H9 (cell line): Measurements from ENCODE around the gene CEP131. TPM values are rescaled to one million over a fixed set of nuclear protein-coding genes. Genes with fewer than 3 reads are reported as not detected.

Experiments used
- DNase-seq: peaks from one replicate; pipeline ENCODE4 v3.0.0-alpha.2; 2017
- H2AFZ ChIP-seq: one replicate; pipeline ENCODE4 v1.6.1; 2013; ENCODE audit warnings: mild to moderate bottlenecking, low read length, control low read depth, moderate library complexity
- H2AK5ac ChIP-seq: 2 replicates; pipeline ENCODE4 v1.6.1; 2013; ENCODE audit warnings: low read length, control low read depth, mixed read lengths; ENCODE audit not compliant: insufficient read length
- H2BK120ac ChIP-seq: one replicate; pipeline ENCODE4 v1.6.1; 2013; ENCODE audit warnings: low read depth, mild to moderate bottlenecking, low read length, control low read depth, inconsistent platforms; ENCODE audit not compliant: poor library complexity, severe bottlenecking
- H2BK12ac ChIP-seq: 2 replicates; pipeline ENCODE4 v1.6.1; 2013; ENCODE audit warnings: low read length, control low read depth, mixed read lengths, low read depth; ENCODE audit not compliant: insufficient read length
- H2BK15ac ChIP-seq: 2 replicates; pipeline ENCODE4 v1.6.1; 2013; ENCODE audit warnings: low read depth, low read length, control low read depth
- H2BK20ac ChIP-seq: one replicate; pipeline ENCODE4 v1.6.1; 2013; ENCODE audit warnings: low read depth, mild to moderate bottlenecking, low read length, control low read depth, inconsistent platforms; ENCODE audit not compliant: poor library complexity, severe bottlenecking
- H2BK5ac ChIP-seq: 2 replicates; pipeline ENCODE4 v1.6.1; 2013; ENCODE audit warnings: low read length, control low read depth, mixed read lengths; ENCODE audit not compliant: insufficient read length
- H3K14ac ChIP-seq: 2 replicates; pipeline ENCODE4 v1.6.1; 2013; ENCODE audit warnings: low read length, control low read depth; ENCODE audit not compliant: insufficient read depth
- H3K18ac ChIP-seq: 2 replicates; pipeline ENCODE4 v1.6.1; 2013; ENCODE audit warnings: low read depth, mild to moderate bottlenecking, mixed read lengths, low read length, control low read depth; ENCODE audit not compliant: insufficient read length
- H3K23ac ChIP-seq: 2 replicates; pipeline ENCODE4 v1.6.1; 2013; ENCODE audit warnings: low read length, control low read depth, mixed read lengths, low read depth; ENCODE audit not compliant: insufficient read length
- H3K23me2 ChIP-seq: 2 replicates; pipeline ENCODE4 v1.6.1; 2013; ENCODE audit warnings: low read depth, mild to moderate bottlenecking, mixed read lengths, low read length, control low read depth; ENCODE audit not compliant: insufficient read length, poor library complexity, severe bottlenecking
- H3K27ac ChIP-seq: 2 replicates; pipeline ENCODE4 v1.5.1; 2013; ENCODE audit warnings: low read length, control low read depth, mixed read lengths, low read depth; ENCODE audit not compliant: insufficient read length
- H3K27me3 ChIP-seq: 2 replicates; pipeline ENCODE4 v1.6.1; 2013; ENCODE audit warnings: low read length, control low read depth, inconsistent platforms; ENCODE audit not compliant: insufficient read depth
- H3K4ac ChIP-seq: 2 replicates; pipeline ENCODE4 v1.6.1; 2013; ENCODE audit warnings: low read depth, mild to moderate bottlenecking, control low read depth, inconsistent platforms, low read length, moderate library complexity
- H3K4me1 ChIP-seq: 2 replicates; pipeline ENCODE4 v1.6.1; 2013; ENCODE audit warnings: low read length, control low read depth, inconsistent platforms; ENCODE audit not compliant: insufficient read depth
- H3K4me2 ChIP-seq: 2 replicates; pipeline ENCODE4 v1.6.1; 2013; ENCODE audit warnings: low read length, control low read depth, mixed read lengths; ENCODE audit not compliant: insufficient read length, insufficient read depth
- H3K56ac ChIP-seq: 2 replicates; pipeline ENCODE4 v1.6.1; 2013; ENCODE audit warnings: low read depth, mild to moderate bottlenecking, mixed read lengths, low read length, control low read depth; ENCODE audit not compliant: insufficient read length
- H3K79me1 ChIP-seq: 2 replicates; pipeline ENCODE4 v1.6.1; 2013; ENCODE audit warnings: low read depth, mild to moderate bottlenecking, moderate library complexity, low read length, control low read depth, inconsistent platforms; ENCODE audit not compliant: insufficient read depth, poor library complexity, severe bottlenecking
- H3K79me2 ChIP-seq: 2 replicates; pipeline ENCODE4 v1.6.1; 2013; ENCODE audit warnings: low read length, control low read depth, inconsistent platforms; ENCODE audit not compliant: insufficient read depth
- H3K9ac ChIP-seq: 2 replicates; pipeline ENCODE4 v1.6.1; 2013; ENCODE audit warnings: low read length, control low read depth, mixed read lengths; ENCODE audit not compliant: insufficient read length; ENCODE audit errors: extremely low read depth
- H3K9me3 ChIP-seq: one replicate; pipeline ENCODE4 v1.6.1; 2013; ENCODE audit warnings: low read depth, low read length, inconsistent platforms; ENCODE audit not compliant: control insufficient read depth
- H3T11ph ChIP-seq: one replicate; pipeline ENCODE4 v1.6.1; 2013; ENCODE audit warnings: mild to moderate bottlenecking, low read length, control low read depth, inconsistent platforms
- H4K20me1 ChIP-seq: one replicate; pipeline ENCODE4 v1.6.1; 2013; ENCODE audit not compliant: control insufficient read depth, insufficient read length, insufficient read depth
- H4K5ac ChIP-seq: 2 replicates; pipeline ENCODE4 v1.6.1; 2013; ENCODE audit warnings: low read depth, mild to moderate bottlenecking, mixed read lengths, low read length, control low read depth; ENCODE audit not compliant: insufficient read length
- H4K8ac ChIP-seq: replicated peaks from 2 replicates; pipeline ENCODE4 v1.6.1; 2013; ENCODE audit warnings: low read length, control low read depth, mixed read lengths, low read depth; ENCODE audit not compliant: insufficient read length
- H4K91ac ChIP-seq: 2 replicates; pipeline ENCODE4 v1.6.1; 2013; ENCODE audit warnings: low read depth, mild to moderate bottlenecking, moderate library complexity, mixed read lengths, low read length, control low read depth; ENCODE audit not compliant: insufficient read length
- H3K27ac Mint-ChIP-seq, 3 experiments: 2 replicates in 2 of 3; 3 replicates in 1 of 3; pipeline ENCODE4 v1.8.0; 2020 to 2021; ENCODE audit warnings: mixed read lengths in 3 of 3, mild to moderate bottlenecking in 1 of 3, moderate library complexity in 1 of 3
- H3K27me3 Mint-ChIP-seq: 2 replicates; pipeline ENCODE4 v1.8.0; 2021; ENCODE audit warnings: low read depth, mild to moderate bottlenecking, moderate library complexity, mixed read lengths
- H3K36me3 Mint-ChIP-seq, 3 experiments: 2 replicates in 2 of 3; 3 replicates in 1 of 3; pipeline ENCODE4 v1.8.0; 2020 to 2021; ENCODE audit warnings: low read depth in 3 of 3, mixed read lengths in 3 of 3; ENCODE audit not compliant: insufficient read depth in 1 of 3
- H3K4me1 Mint-ChIP-seq, 2 experiments: 2 replicates each; pipeline ENCODE4 v1.8.0; 2020; ENCODE audit warnings: mixed read lengths in 2 of 2
- H3K4me3 Mint-ChIP-seq, 2 experiments: 2 replicates in 1 of 2; 3 replicates in 1 of 2; pipeline ENCODE4 v1.8.0; 2020 to 2021; ENCODE audit warnings: mild to moderate bottlenecking in 2 of 2, mixed read lengths in 2 of 2, moderate library complexity in 1 of 2
- H3K9me3 Mint-ChIP-seq, 2 experiments: 2 replicates in 1 of 2; 3 replicates in 1 of 2; pipeline ENCODE4 v1.8.0; 2020; ENCODE audit warnings: mild to moderate bottlenecking in 2 of 2, mixed read lengths in 2 of 2, moderate library complexity in 1 of 2
- CTCF ChIP-seq: fragments of 200-600 bp; sonication (generic); conservative IDR thresholded peaks from 3 replicates; pipeline ENCODE4 v1.8.0; 2021; ENCODE audit warnings: antibody characterized with exemption, mild to moderate bottlenecking
- WGBS: extraction: QIAGEN DNeasy Blood & Tissue Kit; methylation state at CpG from one replicate; pipeline ENCODE4 v1.1.7; 2013; ENCODE audit warnings: missing lambda C conversion rate, low lambda C conversion rate, mixed read lengths; ENCODE audit not compliant: insufficient read length; ENCODE audit errors: extremely low coverage; 5-methylcytosine and 5-hydroxymethylcytosine counted together
- total RNA-seq: library from RNA; stranded (reverse); gene quantifications from 2 replicates; pipeline ENCODE4 v1.2.1, GENCODE V29; 2021

Gene CEP131
- total RNA-seq, 1 experiment from 2014 or later, result 16.3 TPM

- H3K4me1 ChIP-seq, result no peaks in the 10 kb centered on the region
- no peak overlapping the region for H2BK15ac ChIP-seq
- no peak overlapping the region for H4K8ac ChIP-seq
- H2BK20ac ChIP-seq, result no peak overlapping the region
- no peak overlapping the region for H2BK12ac ChIP-seq
- no peak overlapping the region for H3K9ac ChIP-seq
- H3K36me3 Mint-ChIP-seq, result peaks cover 2 to 23% (median 20%) of the 10 kb centered on the region in 3 experiments; a peak in 6 of 7 replicates
- H3K14ac ChIP-seq, result no peak overlapping the region
- no peak overlapping the region for H2AFZ ChIP-seq
- H2BK5ac ChIP-seq, result no peak overlapping the region
- no peak overlapping the region for H3T11ph ChIP-seq
- no peak for TF ChIP-seq CTCF
- H2AK5ac ChIP-seq, result no peak overlapping the region
- no peak overlapping the region for H3K23ac ChIP-seq
- no peaks in the 10 kb centered on the region for H3K79me2 ChIP-seq
- no peaks in the 10 kb centered on the region for H4K20me1 ChIP-seq
- no peak overlapping the region for H4K91ac ChIP-seq
- no peak overlapping the region for H3K56ac ChIP-seq
- H3K18ac ChIP-seq, result no peak overlapping the region
- H3K4me1 Mint-ChIP-seq, result no peaks in the 10 kb centered on the region
- no peak overlapping the region for H3K4ac ChIP-seq
- no peak overlapping the region for H3K27ac ChIP-seq
- no peak overlapping the region for H4K5ac ChIP-seq
- H3K27me3 ChIP-seq, result no peaks in the 10 kb centered on the region
- no peaks in the 10 kb centered on the region for H3K79me1 ChIP-seq
- H3K4me2 ChIP-seq, result no peak overlapping the region
- no peak for DNase-seq
- H3K27me3 Mint-ChIP-seq, result no peaks in the 10 kb centered on the region
- no peak overlapping the region for H3K27ac Mint-ChIP-seq
- no CpG with 5 or more reads among the region's 19 CpGs for WGBS
- H3K4me3 Mint-ChIP-seq, result no peak overlapping the region
- H3K23me2 ChIP-seq, result no peaks in the 10 kb centered on the region
- no peak overlapping the region for H2BK120ac ChIP-seq
- H3K9me3 Mint-ChIP-seq, result no peaks in the 10 kb centered on the region
- no peaks in the 10 kb centered on the region for H3K9me3 ChIP-seq
Observed at GRCh38 chr17:81260641-81261040, 37.9 kb upstream of the CEP131 start.
